SHP77 (cell line): ENCODE measurements around the gene PRSS33.

Experiments
- DNase-seq, 2 experiments: peaks; one replicate each; lab custom pipeline; 2025; lab: John Stamatoyannopoulos, UW

Gene PRSS33

GRCh38 chr16:2820836-2821486 is 33.6 kb upstream of the PRSS33 start:
- no peak for DNase-seq

GRCh38 chr16:2819939-2820835 is 32.8 kb upstream of the PRSS33 start:
- no peak for DNase-seq

- no peak for DNase-seq
Observed at GRCh38 chr16:2819179-2819938, 32.0 kb upstream of the PRSS33 start.

- no peak for DNase-seq
Observed at GRCh38 chr16:2818272-2818876, 31.0 kb upstream of the PRSS33 start.

- DNase-seq, result no peak
Observed at GRCh38 chr16:2817340-2818271, 30.2 kb upstream of the PRSS33 start.

- no peak for DNase-seq
Observed at GRCh38 chr16:2816751-2817339, 29.5 kb upstream of the PRSS33 start, which contains the start of gene PRSS21. PRSS21 (plus strand) TSS chr16:2817237; CDS start chr16:2817269, 32 bp downstream.

GRCh38 chr16:2815299-2815771 is 28.0 kb upstream of the PRSS33 start:
- DNase-seq, result no peak

GRCh38 chr16:2814551-2815298 is 27.4 kb upstream of the PRSS33 start:
- no peak for DNase-seq

- DNase-seq, result no peak
Observed at GRCh38 chr16:2813771-2814221, 26.4 kb upstream of the PRSS33 start.

- no peak for DNase-seq
Observed at GRCh38 chr16:2811703-2812471, 24.5 kb upstream of the PRSS33 start.

- no peak for DNase-seq
Observed at GRCh38 chr16:2810651-2811050, 23.3 kb upstream of the PRSS33 start.

- DNase-seq, result no peak
Observed at GRCh38 chr16:2809149-2809760, 21.9 kb upstream of the PRSS33 start.

GRCh38 chr16:2808181-2808580 is 20.8 kb upstream of the PRSS33 start:
- DNase-seq, result no peak

- DNase-seq, result no peak
Observed at GRCh38 chr16:2806286-2806685, 18.9 kb upstream of the PRSS33 start.

GRCh38 chr16:2804728-2805127 is 17.4 kb upstream of the PRSS33 start:
- no peak for DNase-seq

GRCh38 chr16:2803545-2804195 is 16.3 kb upstream of the PRSS33 start:
- no peak for DNase-seq

GRCh38 chr16:2799859-2800226 is 12.5 kb upstream of the PRSS33 start:
- peak; percentile 74 to 75 for DNase-seq
